Neural cell (in vitro differentiated cells): ENCODE measurements around the gene RPL18. TPM values are rescaled to one million over a fixed set of nuclear protein-coding genes. Genes with fewer than 3 reads are reported as not detected.
A peak's percentile ranks its signal among the peaks of the same experiment; 100 is the strongest.

Source experiments
- H2AFZ ChIP-seq: fragments of 200-600, 300-800 bp; sonication (generic), shearing (Covaris generic); 2 replicates; pipeline ENCODE4 v1.6.0; 2014; ENCODE audit warnings: low read depth, mild to moderate bottlenecking, antibody characterized with exemption, low read length, moderate library complexity
- H3F3A ChIP-seq: fragments of 200-600 bp; shearing (Covaris generic); 2 replicates; pipeline ENCODE4 v1.6.1; 2016; ENCODE audit warnings: mild to moderate bottlenecking, moderate library complexity, mixed read lengths, antibody characterized with exemption, low read length; ENCODE audit not compliant: insufficient read depth, poor library complexity, severe bottlenecking
- H3K27ac ChIP-seq: fragments of 200-600, 300-800 bp; sonication (generic), shearing (Covaris generic); 2 replicates; pipeline ENCODE4 v1.5.1; 2014; ENCODE audit warnings: mild to moderate bottlenecking, low read length, moderate library complexity
- H3K27me3 ChIP-seq: fragments of 300-800, 200-600 bp; sonication (generic), shearing (Covaris generic); 2 replicates; pipeline ENCODE4 v1.6.0; 2014; ENCODE audit warnings: mild to moderate bottlenecking, low read depth, low read length, moderate library complexity; ENCODE audit not compliant: insufficient read depth
- H3K36me3 ChIP-seq: fragments of 300-800, 200-600 bp; sonication (generic), shearing (Covaris generic); 2 replicates; pipeline ENCODE4 v1.5.1; 2014; ENCODE audit warnings: mild to moderate bottlenecking, antibody characterized with exemption, low read length, moderate library complexity; ENCODE audit not compliant: insufficient read depth
- H3K4me2 ChIP-seq: fragments of 300-800, 200-600 bp; sonication (generic), shearing (Covaris generic); 2 replicates; pipeline ENCODE4 v1.6.0; 2014; ENCODE audit warnings: mild to moderate bottlenecking, low read length
- H3K4me3 ChIP-seq: fragments of 300-800, 200-600 bp; sonication (generic), shearing (Covaris generic); 2 replicates; pipeline ENCODE4 v1.5.1; 2014; ENCODE audit warnings: mild to moderate bottlenecking, low read length, moderate library complexity
- H3K79me2 ChIP-seq: fragments of 200-600 bp; shearing (Covaris generic); replicated peaks from 2 replicates; pipeline ENCODE4 v1.6.0; 2014; ENCODE audit warnings: mild to moderate bottlenecking, low read length, moderate library complexity; ENCODE audit not compliant: insufficient read depth
- H3K9ac ChIP-seq: fragments of 300-800, 200-600 bp; sonication (generic), shearing (Covaris generic); 2 replicates; pipeline ENCODE4 v1.6.1; 2016; ENCODE audit warnings: mild to moderate bottlenecking, low read length, mixed read lengths
- H3K9me2 ChIP-seq: fragments of 200-600 bp; shearing (Covaris generic); 2 replicates; pipeline ENCODE4 v1.6.1; 2016; ENCODE audit warnings: mild to moderate bottlenecking, low read length, mixed read lengths; ENCODE audit not compliant: insufficient read depth
- H3K9me3 ChIP-seq: fragments of 200-600, 300-800 bp; sonication (generic), shearing (Covaris generic); 2 replicates; pipeline ENCODE4 v1.6.1; 2016; ENCODE audit warnings: mild to moderate bottlenecking, mixed run types, low read length, moderate library complexity, mixed read lengths
- H4K20me1 ChIP-seq: fragments of 200-600 bp; shearing (Covaris generic); 2 replicates; pipeline ENCODE4 v1.6.1; 2016; ENCODE audit warnings: mild to moderate bottlenecking, mixed run types; ENCODE audit not compliant: insufficient read depth
- CTCF ChIP-seq: fragments of 450-650 bp; IDR thresholded peaks from 2 replicates; pipeline ENCODE4 v1.5.1; 2014; ENCODE audit warnings: antibody characterized with exemption, mild to moderate bottlenecking, moderate library complexity; ENCODE audit not compliant: poor library complexity, severe bottlenecking
- EP300 ChIP-seq: fragments of 450-650 bp; conservative IDR thresholded peaks from 2 replicates; pipeline ENCODE4 v1.6.1; 2014; ENCODE audit warnings: antibody characterized with exemption, mild to moderate bottlenecking, moderate library complexity; ENCODE audit not compliant: poor library complexity, severe bottlenecking
- EZH2 ChIP-seq: fragments of 200-600, 300-800 bp; shearing (Covaris generic), sonication (generic); IDR thresholded peaks from 2 replicates; pipeline ENCODE4 v1.6.1; 2014; ENCODE audit warnings: antibody characterized with exemption, low read length, borderline replicate concordance, mild to moderate bottlenecking; ENCODE audit not compliant: insufficient read depth, poor library complexity, severe bottlenecking
- MXI1 ChIP-seq: fragments of 450-650 bp; conservative IDR thresholded peaks from 2 replicates; pipeline ENCODE4 v1.6.1; 2014; ENCODE audit warnings: antibody characterized with exemption, mild to moderate bottlenecking; ENCODE audit not compliant: poor library complexity, severe bottlenecking
- POLR2AphosphoS5 ChIP-seq: IDR thresholded peaks from 2 replicates; pipeline ENCODE4 v1.6.1; 2012
- RAD21 ChIP-seq: fragments of 450-650 bp; conservative IDR thresholded peaks from 2 replicates; pipeline ENCODE4 v1.6.1; 2014; ENCODE audit warnings: antibody characterized with exemption, mild to moderate bottlenecking, moderate library complexity
- REST ChIP-seq: IDR thresholded peaks from 2 replicates; pipeline ENCODE4 v1.6.1; 2012; ENCODE audit warnings: borderline replicate concordance
- SMC3 ChIP-seq: fragments of 450-650 bp; conservative IDR thresholded peaks from 2 replicates; pipeline ENCODE4 v1.6.1; 2014; ENCODE audit warnings: antibody characterized with exemption, mild to moderate bottlenecking, moderate library complexity; ENCODE audit not compliant: poor library complexity
- TAF1 ChIP-seq: IDR thresholded peaks from 2 replicates; pipeline ENCODE4 v1.6.1; 2012; ENCODE audit warnings: low read depth
- polyA plus RNA-seq: library from polyadenylated mRNA; depleted of rRNA; stranded (reverse); fragments of >200 nt; gene quantifications from 2 replicates; pipeline ENCODE4 v1.2.3, GENCODE V29; 2014

Gene RPL18
- polyA plus RNA-seq, 1 donor from 2014 or later, result 2,102 TPM

- Histone ChIP-seq H3K27ac (peak overlapping the region; percentile 72), H3K4me3 (peak overlapping the region; percentile 32), H3K27me3 (no peaks in the 10 kb centered on the region), H2AFZ (no peak overlapping the region), H4K20me1 (no peaks in the 10 kb centered on the region), H3K9me3 (no peaks in the 10 kb centered on the region), H3K4me2 (no peak overlapping the region), H3K79me2 (no peaks in the 10 kb centered on the region), H3K36me3 (no peaks in the 10 kb centered on the region), H3K9ac (peak overlapping the region; percentile 36), H3K9me2 (no peaks in the 10 kb centered on the region), H3F3A (no peaks in the 10 kb centered on the region)
- TF ChIP-seq EZH2 (no peak), RAD21 (no peak), POLR2AphosphoS5 (no peak), REST (no peak), MXI1 (no peak), EP300 (no peak), SMC3 (no peak), CTCF (no peak), TAF1 (no peak)
Measured at GRCh38 chr19:48631225-48631624, 12.2 kb upstream of the RPL18 start.

- Histone ChIP-seq H3K4me2 (no peak overlapping the region), H3K9ac (peak overlapping the region; percentile 36), H3K79me2 (peaks cover 3% of the 10 kb centered on the region), H3K9me3 (no peaks in the 10 kb centered on the region), H3K4me3 (peak overlapping the region; percentile 32), H2AFZ (no peak overlapping the region), H4K20me1 (no peaks in the 10 kb centered on the region), H3F3A (no peaks in the 10 kb centered on the region), H3K9me2 (no peaks in the 10 kb centered on the region), H3K36me3 (no peaks in the 10 kb centered on the region), H3K27ac (peak overlapping the region; percentile 72), H3K27me3 (no peaks in the 10 kb centered on the region)
- no peak for TF ChIP-seq TAF1
- no peak for TF ChIP-seq RAD21
- TF ChIP-seq EP300, result no peak
- TF ChIP-seq SMC3, result no peak
- TF ChIP-seq MXI1, result no peak
- no peak for TF ChIP-seq EZH2
- no peak for TF ChIP-seq POLR2AphosphoS5
- no peak for TF ChIP-seq CTCF
- no peak for TF ChIP-seq REST
Measured at GRCh38 chr19:48630296-48631063, 11.5 kb upstream of the RPL18 start.
